Globus pallidus (tissue), 1 donor: Measurements from ENCODE around the gene SPA17.
A peak's percentile ranks its signal among the peaks of the same experiment; 100 is the strongest.

Experiments
- DNase-seq: peaks from one replicate; pipeline ENCODE4 v3.0.0-alpha.2; 2015; ENCODE audit warnings: low spot score

SPA17 gene

DNA sequence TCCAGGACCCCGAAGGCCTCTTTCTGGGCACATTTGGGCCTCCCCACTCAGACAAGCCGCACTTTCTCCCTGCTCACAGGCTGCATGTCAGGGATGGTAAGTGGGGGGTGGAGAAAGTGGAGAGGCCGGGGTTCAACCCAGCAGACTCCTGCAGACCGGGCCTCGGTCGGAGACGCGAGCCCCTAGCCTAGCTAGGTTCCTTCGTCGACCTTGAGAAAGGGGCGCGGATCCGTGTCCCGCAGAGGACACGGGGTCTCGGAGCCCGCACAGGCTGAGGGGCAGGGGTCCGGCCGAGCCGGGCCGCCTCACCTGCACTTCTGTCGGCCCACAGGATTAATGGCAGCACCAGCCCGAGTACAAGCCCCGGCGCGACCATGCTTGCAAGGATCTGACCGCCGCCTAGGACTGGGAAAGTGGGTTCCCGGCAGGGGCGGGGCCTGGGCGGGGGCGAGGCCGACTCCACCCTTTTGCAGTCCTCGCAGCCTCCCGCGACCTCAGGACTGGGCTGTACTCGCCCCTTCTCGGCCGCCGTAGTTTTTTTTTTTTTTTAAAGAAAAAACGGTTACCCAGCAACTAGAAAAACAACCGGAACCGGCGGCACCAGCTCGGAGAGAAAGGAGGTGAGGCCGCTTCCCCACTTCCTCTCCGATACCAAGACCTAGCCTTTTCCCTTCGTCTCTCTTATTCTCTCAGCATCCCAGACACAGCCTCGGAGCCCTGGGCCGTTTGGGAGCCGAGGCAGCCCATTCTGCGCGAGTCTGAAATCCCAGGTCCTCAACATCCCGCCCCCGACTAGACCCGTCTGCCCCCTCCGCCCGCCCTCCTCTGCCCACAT, at the start of gene SPA17, which contains the start of gene SIAE:
Gene SPA17, plus strand, starts transcription at position 572 of the 835 bp plus-strand sequence. CDS start 1,361 bp downstream, outside the sequence.
Gene SIAE, minus strand, starts transcription at position 407 of the 835 bp plus-strand sequence. Its CDS starts 31 bp downstream, at position 376.
- DNase-seq: peak; percentile 85

DNA sequence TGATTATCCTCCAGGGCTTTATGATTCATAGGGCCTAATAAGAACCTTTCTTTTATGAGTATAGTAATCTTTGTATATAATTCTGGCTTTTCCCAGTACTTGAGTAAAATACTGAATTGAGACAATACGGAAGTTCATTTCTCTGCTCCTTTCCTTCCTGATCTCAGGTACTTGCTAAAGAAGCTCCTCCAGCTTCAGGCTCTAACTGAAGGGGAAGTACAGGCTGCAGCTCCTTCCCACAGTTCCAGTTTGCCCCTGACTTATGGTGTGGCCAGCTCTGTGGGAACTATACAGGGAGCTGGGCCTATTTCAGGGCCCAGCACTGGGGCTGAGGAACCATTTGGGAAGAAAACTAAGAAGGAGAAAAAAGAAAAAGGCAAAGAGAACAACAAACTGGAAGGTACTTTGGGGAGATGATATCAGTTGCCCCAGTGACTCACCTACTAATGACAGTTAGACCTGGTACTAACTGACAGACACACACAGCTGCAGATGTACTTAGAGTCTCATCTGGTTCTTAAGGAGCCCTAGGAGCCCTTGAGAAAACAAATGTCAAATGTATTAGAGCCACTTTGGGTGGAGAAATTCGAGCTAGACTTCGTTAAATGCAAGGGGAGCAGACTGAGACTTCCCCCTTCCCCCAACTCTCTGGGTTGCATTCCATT, 48.1 kb upstream of the SPA17 start:
- DNase-seq: no peak

DNA sequence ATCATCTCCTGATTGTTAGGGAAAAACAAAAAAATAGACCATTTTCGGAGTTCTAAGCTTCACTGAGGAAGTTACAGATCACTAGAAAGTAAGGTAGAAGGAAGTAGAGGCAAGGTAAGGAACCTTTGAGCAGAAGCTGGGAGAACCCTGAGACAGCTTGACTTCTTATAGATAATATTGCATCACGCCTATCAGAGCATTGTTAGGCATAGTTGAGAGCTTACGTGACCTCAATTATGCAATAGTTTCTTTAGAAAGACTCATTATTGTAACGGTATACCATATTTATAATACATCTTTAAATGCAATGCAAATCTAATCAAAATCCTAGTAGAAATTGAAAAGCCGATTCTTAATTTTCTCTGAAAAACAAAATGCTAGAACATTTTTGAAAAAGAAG, 46.2 kb upstream of the SPA17 start:
- no peak for DNase-seq

DNA sequence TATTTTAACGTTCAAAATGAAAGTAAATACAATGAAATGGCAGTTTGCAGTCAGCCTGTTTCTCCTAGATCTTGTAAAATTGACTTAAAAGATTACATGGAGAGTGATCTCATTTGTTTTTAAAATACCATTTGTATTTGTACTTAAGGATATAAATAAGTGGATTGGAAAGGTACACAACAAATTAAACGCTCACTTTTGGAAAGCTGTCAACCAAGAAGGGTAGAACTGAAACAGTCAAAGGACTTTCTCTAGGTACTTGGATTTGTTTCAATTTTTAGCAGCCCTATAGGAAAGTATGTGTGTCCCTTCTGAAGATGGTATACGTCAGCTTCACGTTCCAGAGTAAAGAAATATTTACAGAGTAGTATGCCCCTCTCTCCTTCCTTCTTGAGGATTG, 43.7 kb upstream of the SPA17 start:
- DNase-seq: no peak

DNA sequence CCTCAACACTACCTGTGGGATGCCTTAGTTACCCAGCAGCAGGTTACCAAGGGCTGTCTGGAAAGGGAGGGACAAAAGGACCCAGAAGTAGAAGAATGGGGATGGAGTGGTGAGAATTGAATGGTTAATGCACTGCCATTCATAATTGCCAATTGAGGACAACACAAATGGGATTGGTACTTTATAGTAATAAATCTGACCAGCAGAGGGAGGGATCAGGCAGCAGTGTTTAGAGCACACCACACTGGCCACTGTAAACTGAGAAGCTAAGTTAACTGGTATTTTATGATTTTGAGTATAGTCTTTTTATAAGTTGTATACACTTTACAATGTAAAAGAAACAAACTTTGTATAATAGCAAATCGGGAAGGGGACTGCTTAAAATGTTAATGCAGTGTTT, 40.3 kb upstream of the SPA17 start:
- no peak for DNase-seq

DNA sequence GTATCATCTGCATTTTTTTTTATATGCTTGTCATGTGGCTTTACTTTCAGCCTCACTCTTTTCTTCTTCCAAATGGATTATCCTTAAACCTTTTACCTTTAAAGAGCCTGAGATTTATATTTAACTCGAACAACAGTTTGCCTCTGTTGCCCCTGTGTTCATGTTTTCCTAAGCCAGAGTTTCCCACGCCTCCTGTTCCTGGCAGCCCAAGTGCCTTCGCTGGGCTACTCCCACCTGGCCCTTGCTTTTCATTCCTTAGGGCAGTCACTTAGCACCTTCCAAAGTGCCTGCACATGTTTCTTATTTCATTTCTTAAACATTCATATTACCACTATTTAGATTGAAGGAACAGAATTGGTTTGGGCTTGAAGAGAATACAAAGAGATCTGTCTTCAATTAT, 37.8 kb upstream of the SPA17 start:
- DNase-seq: no peak

DNA sequence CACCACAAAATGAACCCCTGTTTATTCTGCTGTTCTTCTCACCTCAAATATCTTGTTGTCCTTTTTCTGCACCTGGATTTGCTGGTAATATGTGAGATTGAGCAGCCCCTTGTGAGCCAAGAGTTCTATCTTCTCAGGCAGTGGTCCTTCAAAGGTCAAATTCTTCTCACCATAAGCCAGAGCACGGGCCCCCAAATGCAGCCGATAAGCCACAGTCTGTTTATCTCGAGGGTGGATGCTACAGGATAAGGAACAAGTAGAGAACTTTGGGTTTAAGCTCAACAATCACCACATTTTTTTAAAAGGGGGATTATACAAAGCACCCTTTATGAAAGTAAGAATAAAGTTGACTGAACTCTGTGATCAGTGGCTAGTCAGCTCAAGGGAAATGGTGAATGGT, 35.2 kb upstream of the SPA17 start:
- DNase-seq: no peak

DNA sequence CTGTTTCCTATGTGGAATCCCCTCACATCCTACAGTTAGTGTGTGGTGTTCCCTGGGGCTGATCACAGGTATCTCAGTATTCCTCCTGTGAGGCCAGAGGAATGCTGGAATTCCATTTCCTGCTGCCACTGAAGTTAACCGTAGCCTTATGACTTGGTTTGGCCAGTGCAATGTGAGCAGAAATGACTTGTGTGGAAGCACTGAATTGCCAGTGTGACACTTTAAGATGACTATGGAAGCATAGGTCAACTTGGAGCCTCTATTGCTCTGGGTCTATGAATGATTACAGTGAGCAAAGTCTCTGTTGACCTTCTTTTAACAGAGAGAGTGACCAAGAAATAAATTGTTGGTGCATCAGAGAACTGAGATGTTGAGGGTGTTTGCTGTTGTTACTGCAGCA, 34.5 kb upstream of the SPA17 start:
- DNase-seq: no peak

DNA sequence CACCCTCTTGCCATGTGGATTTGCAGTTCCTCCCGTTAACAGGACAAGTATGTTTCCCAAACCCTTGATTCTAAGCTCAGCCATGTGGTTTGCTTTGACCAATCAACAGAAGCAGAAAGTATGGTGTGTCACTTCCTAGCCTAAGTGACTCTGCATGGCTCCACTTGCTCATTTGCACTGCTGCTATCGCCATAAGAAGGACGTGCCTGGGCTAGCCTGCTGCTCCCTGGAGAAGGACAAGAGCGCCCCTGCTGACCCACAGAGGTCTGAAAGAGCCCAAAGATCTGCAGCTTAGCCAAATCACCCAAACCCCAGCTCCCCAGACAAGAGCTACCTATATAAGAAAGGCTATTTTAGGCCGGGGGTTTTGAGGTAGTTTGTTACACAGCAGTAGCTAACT, 33.0 kb upstream of the SPA17 start:
- no peak for DNase-seq

DNA sequence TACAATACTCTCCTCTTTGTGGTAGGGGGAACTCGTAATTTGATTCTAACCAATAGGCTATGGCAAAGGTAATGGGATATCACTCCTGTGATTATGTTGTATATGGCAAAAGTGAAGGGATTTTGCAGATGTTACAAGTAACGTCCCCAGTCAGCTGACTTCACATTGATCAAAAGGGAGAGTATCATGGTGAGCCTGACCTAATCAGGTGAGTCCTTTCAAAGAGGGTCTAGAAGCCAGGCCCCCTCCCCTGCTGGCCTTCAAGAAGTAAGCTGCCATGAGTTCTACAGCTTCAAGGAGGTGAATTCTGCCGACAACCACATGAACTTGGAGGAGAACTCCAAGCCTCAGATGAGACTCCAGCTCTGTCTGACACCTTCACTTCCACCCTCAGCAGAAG, 31.1 kb upstream of the SPA17 start:
- DNase-seq: no peak

DNA sequence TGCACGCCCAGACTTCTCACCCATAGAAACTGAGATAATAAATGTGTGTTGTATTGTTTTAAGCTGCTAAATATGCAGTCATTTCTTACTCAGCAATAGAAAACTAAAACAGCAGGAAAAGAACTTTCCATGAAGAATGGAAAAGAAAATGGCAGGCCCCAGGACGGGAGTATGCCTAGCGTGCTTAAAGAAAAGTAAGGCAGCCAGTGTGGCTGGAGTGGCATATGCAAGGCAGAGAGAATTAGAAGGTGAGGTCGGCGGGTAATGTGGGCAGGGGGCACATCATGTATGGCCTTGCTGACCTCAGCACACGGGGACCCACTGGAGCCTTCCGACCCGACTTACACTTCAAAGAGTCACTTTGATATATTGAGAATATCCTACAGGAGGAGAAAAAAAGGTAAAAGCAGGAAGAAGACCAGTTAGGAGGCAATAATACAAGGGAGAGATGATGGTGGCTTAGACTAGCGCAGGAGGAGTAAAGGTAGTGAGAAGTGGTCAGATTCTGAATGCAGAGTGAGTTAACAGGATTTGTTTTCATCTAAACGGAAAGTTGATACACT, 30.6 kb upstream of the SPA17 start:
- DNase-seq: no peak

DNA sequence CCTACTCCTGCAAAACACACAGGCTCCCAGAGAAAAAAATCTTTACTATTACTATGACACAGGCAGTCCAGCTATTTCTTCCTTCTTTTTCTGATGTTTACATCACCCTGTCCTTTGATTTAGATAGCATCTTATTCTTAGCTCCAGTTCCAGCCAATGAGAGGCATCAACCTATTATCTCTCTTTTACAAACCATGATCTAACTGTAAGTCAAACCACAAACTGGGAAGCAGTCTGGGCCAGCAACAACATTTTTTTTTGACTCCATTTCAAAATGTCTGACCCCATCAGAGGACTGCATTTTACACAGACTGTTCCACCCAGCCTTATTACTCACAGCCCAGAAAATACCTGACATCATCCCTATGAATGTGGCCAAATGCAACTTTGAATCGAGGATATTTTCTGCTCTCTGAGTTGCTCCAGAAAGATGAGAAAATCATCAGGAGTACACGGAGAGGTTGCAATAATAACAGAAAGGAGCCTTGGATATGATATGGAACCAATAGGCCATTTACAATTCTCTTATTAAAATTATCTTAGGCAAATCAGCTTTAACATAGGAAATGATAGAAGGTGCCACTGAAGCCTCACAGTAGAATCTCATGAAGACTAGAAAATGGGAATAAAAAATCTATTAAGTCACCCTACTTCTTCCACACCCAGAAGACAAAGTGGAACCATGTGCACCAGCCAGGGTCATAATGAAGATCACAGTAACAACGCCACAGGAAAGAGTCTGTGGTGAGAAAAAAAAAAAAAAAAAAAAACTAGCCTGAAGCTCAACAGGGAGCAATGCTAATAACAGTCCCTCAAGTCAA, 29.9 kb upstream of the SPA17 start:
- no peak for DNase-seq

DNA sequence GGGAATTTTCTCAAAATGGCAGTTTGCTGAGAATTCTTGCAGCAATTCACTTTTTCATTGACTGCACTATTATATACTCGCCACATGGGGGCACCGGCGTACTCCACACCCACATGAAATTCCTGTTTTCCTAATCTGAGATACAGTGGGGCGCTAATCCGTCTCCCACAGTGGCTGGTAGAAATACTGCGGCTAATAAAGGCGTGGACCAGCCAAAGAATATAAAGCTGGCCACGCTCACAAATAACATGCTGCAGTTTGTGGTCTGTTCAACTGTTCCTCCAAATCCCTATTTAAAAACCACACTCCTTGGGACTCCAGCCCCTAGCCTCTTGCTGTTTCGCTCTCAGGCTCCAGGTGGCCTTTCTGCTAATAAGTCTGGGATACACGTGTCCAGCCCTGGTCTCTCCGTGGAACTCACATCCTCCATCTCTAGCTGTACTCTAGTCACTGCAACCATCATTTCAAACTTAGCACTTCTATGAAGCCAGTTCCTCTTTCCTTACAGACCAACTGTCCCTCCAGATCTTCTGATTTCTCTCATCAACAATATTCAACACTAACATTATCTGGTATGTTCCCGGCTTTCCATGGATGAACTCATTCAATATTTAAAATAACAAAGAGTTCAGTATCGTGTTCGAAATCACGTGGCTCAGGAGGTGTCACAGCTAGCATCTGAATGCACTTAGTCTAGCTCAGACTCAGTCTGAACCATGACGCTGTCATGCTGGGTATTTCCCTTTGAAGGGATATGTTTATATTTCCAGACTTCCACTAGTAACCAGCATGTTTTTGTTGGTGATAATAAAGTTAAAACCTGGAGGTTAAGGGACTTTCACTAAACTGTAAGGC, 29.1 kb upstream of the SPA17 start:
- DNase-seq: peak; percentile 71

DNA sequence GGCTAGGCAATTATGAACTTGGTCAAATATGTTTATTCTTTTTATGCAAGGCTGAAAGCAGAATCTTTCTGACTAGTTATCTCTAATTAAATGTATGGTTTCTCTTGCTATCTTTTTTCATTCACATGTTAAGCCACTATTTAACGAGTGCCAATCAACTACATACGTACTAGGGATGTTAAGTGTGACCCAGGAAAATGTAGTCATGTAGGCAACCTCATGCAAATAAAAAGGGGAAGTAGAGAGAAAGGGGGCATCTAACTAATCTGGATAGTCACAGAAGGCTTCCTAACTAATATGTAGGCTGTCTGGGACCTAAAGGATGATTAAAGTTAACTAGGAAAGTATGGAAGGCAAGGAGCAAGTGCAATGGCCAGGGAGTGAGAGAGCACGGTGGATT, 27.6 kb upstream of the SPA17 start:
- DNase-seq: no peak

DNA sequence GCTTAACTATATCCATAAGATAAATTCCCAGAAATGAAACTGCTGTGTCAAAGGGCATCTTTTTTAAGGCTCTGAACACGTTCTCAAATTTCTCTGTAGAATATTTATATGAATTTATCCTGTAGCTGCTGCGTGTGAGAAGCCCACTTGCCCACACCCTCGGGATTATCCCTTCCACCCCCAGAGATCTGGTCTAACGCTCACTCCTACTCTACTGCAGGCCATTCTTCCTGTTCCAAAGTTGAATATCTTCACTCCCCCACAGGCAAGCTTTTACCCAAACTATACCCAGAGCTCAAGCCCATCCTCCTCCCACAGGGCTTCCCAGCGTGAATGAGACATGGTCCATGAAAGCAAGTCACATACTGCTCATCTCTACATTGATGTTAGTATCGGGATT, 25.1 kb upstream of the SPA17 start:
- no peak for DNase-seq

DNA sequence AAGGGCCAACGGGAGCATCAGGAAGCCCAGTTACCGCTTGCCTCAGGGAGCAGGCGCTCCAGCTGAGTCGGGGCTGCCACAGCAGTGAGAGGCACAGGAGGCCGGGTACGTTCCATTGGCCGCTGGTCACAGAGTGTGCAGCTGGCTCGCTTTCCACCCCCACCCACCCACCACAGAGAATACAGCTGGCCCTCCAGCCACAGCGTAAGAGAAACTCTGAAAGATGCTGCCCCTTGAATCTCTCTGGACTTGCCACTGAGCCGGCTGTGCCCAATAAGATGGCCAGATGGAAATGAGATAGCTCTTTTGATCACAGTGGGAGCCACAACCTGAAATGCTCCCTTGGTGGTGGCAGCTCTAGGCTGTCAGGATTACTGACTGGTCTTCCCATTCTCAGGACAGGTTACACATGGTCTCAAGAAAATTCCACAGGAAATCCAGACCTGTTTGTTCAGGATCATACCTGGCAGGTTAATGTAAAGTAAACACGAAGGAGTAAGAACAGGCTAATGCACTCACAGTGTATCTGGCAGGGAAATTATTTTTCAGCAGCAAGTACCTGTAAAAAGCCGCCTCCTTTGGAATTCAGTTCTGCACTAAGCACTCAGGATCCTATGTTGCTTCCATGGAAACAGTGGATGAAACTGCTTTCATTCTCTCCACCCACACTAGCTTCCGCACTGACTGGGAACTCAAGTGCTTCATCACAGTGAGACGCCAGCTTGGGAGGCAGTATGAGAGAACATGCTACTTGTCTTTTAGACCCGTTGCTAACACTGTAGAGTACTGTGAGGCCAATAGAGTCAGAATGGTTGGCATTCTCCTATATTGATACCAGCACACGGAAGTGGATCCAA, 16.7 kb upstream of the SPA17 start:
- DNase-seq: no peak

DNA sequence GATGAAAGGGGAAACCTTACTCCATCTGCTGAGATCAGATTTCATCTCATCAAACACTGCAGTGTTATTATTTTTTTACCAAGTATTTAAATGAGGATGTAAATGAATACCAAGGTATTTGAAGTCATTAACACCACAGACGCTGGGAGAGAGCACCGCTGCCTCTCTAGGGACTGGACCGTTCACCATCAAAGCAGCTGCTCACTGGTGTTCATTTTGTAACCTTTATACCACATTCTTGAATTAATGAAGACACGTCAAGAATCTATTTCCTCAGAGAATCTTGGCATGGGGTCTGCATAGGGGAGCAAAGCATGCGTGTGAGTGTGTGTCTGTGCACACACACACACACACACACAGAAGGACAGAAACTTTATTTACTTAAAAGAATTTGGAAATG, 15.8 kb upstream of the SPA17 start:
- no peak for DNase-seq

DNA sequence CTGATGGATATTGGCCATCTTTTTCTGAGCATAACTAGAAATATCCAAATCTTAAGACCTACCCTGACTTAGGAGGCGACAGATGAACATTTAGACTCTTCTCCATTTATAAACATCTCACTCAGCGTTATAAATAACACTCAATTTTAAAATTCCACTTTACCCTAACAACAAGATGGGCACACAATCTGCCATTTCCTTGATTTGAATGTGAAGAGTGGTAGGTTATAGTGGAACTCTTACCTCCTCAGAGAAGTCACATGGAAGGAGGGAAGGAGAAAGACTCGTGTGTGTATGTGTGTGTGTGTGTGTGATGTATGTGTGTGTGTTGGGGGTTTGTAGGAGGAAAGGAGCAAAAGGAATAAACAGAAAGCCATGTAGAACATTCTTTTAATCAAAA, 15.2 kb upstream of the SPA17 start:
- DNase-seq: no peak

DNA sequence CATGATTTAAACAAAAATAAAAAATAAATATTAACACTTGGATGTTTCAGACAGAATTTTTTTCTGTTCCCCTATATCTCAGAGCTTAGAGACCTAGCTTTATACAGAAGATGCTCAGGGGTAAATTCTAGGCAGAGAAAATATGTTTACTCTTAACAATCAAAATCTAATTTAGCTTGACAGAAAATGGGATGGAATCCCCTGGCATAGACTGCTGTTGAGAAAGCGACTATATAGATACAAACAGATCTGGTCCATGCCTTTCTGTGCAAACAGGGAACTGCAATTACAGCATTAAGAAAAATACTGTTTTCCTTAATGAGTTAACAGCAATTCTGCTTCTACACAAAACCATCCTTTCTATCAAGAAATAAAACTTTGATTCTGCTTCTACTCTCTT, 14.7 kb upstream of the SPA17 start:
- DNase-seq: no peak

DNA sequence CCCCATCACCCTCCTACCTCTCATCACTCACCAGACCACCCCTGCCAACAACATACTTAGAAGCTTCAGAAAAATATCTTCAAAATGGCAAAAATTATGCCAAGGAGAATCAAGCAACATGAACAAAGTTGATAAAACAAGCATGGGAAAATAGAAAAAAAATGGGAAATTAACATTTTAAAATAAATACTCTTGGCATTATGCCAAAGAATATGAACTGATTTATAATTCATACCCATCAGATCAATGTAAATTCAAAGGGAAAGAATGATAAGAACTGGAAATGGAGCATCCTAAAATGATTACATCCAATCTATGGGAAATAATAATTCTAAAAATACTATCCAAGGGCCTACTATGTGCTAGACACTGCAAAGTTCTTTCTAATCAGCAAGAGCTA, 12.2 kb upstream of the SPA17 start:
- DNase-seq: no peak
